ENCODE measurements around the gene PKP3. TPM values are rescaled to one million over a fixed set of nuclear protein-coding genes. Genes with fewer than 3 reads are reported as not detected.

Gene PKP3
- total RNA-seq, 2 experiments from 2014 or later, result not detected

Small RNA genes lying within 50 kb of the gene (small RNA-seq; reads per million reads assigned to genes)
- not detected for gene RN7SL838P

Other genes starting within 250 kb of the PKP3 start
- gene SCGB1C1, start 201.1 kb upstream of the PKP3 start, total RNA-seq (2014; rRNA removed; shearing (Covaris generic)), result not detected in 2 replicates
- not detected in 2 replicates for gene SCGB1C1, start 201.1 kb upstream of the PKP3 start, total RNA-seq (2022)
- gene BET1L, start 186.8 kb upstream of the PKP3 start, total RNA-seq (2014; rRNA removed; shearing (Covaris generic)), result 12.3 and 16.2 TPM in 2 replicates
- 45.5 and 47.4 TPM in 2 replicates for gene BET1L, start 186.8 kb upstream of the PKP3 start, total RNA-seq (2022)
- 125 and 136 TPM in 2 replicates for gene RIC8A, start 186.5 kb upstream of the PKP3 start, total RNA-seq (2014; rRNA removed; shearing (Covaris generic))
- 92.0 and 97.6 TPM in 2 replicates for gene RIC8A, start 186.5 kb upstream of the PKP3 start, total RNA-seq (2022)
- 8.5 and 10.3 TPM in 2 replicates for gene SIRT3, start 157.9 kb upstream of the PKP3 start, total RNA-seq (2014; rRNA removed; shearing (Covaris generic))
- 18.5 and 21.0 TPM in 2 replicates for gene SIRT3, start 157.9 kb upstream of the PKP3 start, total RNA-seq (2022)
- gene PSMD13, start 157.2 kb upstream of the PKP3 start, total RNA-seq (2014; rRNA removed; shearing (Covaris generic)), result 146 and 156 TPM in 2 replicates
- 134 and 154 TPM in 2 replicates for gene PSMD13, start 157.2 kb upstream of the PKP3 start, total RNA-seq (2022)
- gene NLRP6, start 115.8 kb upstream of the PKP3 start, total RNA-seq (2014; rRNA removed; shearing (Covaris generic)), result 0.25 and 0.39 TPM in 2 replicates
- gene NLRP6, start 115.8 kb upstream of the PKP3 start, total RNA-seq (2022), result 0.65 and 2.0 TPM in 2 replicates
- 6.3 and 7.0 TPM in 2 replicates for gene PGGHG, start 105.1 kb upstream of the PKP3 start, total RNA-seq (2014; rRNA removed; shearing (Covaris generic))
- gene PGGHG, start 105.1 kb upstream of the PKP3 start, total RNA-seq (2022), result 0.93 and 1.2 TPM in 2 replicates
- not detected in 2 replicates for gene IFITM5, start 94.7 kb upstream of the PKP3 start, total RNA-seq (2014; rRNA removed; shearing (Covaris generic))
- not detected in 2 replicates for gene IFITM5, start 94.7 kb upstream of the PKP3 start, total RNA-seq (2022)
- 9.5 and 22.1 TPM in 2 replicates for gene IFITM2, start 86.4 kb upstream of the PKP3 start, total RNA-seq (2014; rRNA removed; shearing (Covaris generic))
- gene IFITM2, start 86.4 kb upstream of the PKP3 start, total RNA-seq (2022), result 110 and 117 TPM in 2 replicates
- gene IFITM1, start 80.2 kb upstream of the PKP3 start, total RNA-seq (2014; rRNA removed; shearing (Covaris generic)), result 30.3 and 36.4 TPM in 2 replicates
- gene IFITM1, start 80.2 kb upstream of the PKP3 start, total RNA-seq (2022), result 72.4 TPM in 2 replicates
- gene IFITM3, start 73.3 kb upstream of the PKP3 start, total RNA-seq (2014; rRNA removed; shearing (Covaris generic)), result 0.95 and 1.5 TPM in 2 replicates
- gene IFITM3, start 73.3 kb upstream of the PKP3 start, total RNA-seq (2022), result 1.5 and 2.2 TPM in 2 replicates
- not detected in 2 replicates for gene B4GALNT4, start 24.7 kb upstream of the PKP3 start, total RNA-seq (2014; rRNA removed; shearing (Covaris generic))
- not detected in 2 replicates for gene B4GALNT4, start 24.7 kb upstream of the PKP3 start, total RNA-seq (2022)
- gene SIGIRR, start 20.8 kb downstream of the PKP3 start, total RNA-seq (2014; rRNA removed; shearing (Covaris generic)), result 36.9 and 57.2 TPM in 2 replicates
- 25.3 and 29.2 TPM in 2 replicates for gene SIGIRR, start 20.8 kb downstream of the PKP3 start, total RNA-seq (2022)
- 22.2 and 25.7 TPM in 2 replicates for gene ANO9, start 47.8 kb downstream of the PKP3 start, total RNA-seq (2014; rRNA removed; shearing (Covaris generic))
- gene ANO9, start 47.8 kb downstream of the PKP3 start, total RNA-seq (2022), result 27.6 and 28.2 TPM in 2 replicates
- gene PTDSS2, start 56.1 kb downstream of the PKP3 start, total RNA-seq (2014; rRNA removed; shearing (Covaris generic)), result 19.6 and 27.8 TPM in 2 replicates
- 30.3 and 32.7 TPM in 2 replicates for gene PTDSS2, start 56.1 kb downstream of the PKP3 start, total RNA-seq (2022)
- gene RNH1, start 113.0 kb downstream of the PKP3 start, total RNA-seq (2014; rRNA removed; shearing (Covaris generic)), result 57.1 and 65.7 TPM in 2 replicates
- gene RNH1, start 113.0 kb downstream of the PKP3 start, total RNA-seq (2022), result 48.8 and 65.5 TPM in 2 replicates
- gene HRAS, start 141.4 kb downstream of the PKP3 start, total RNA-seq (2014; rRNA removed; shearing (Covaris generic)), result 53.0 and 67.8 TPM in 2 replicates
- gene HRAS, start 141.4 kb downstream of the PKP3 start, total RNA-seq (2022), result 40.1 and 46.9 TPM in 2 replicates
- gene LRRC56, start 143.3 kb downstream of the PKP3 start, total RNA-seq (2014; rRNA removed; shearing (Covaris generic)), result 1.2 and 1.6 TPM in 2 replicates
- 1.5 and 2.5 TPM in 2 replicates for gene LRRC56, start 143.3 kb downstream of the PKP3 start, total RNA-seq (2022)
- gene LMNTD2, start 166.5 kb downstream of the PKP3 start, total RNA-seq (2014; rRNA removed; shearing (Covaris generic)), result 4.7 and 7.5 TPM in 2 replicates
- 16.9 and 17.7 TPM in 2 replicates for gene LMNTD2, start 166.5 kb downstream of the PKP3 start, total RNA-seq (2022)
- gene RASSF7, start 166.8 kb downstream of the PKP3 start, total RNA-seq (2014; rRNA removed; shearing (Covaris generic)), result 18.0 and 22.1 TPM in 2 replicates
- 11.8 and 15.1 TPM in 2 replicates for gene RASSF7, start 166.8 kb downstream of the PKP3 start, total RNA-seq (2022)
- gene PHRF1, start 182.3 kb downstream of the PKP3 start, total RNA-seq (2014; rRNA removed; shearing (Covaris generic)), result 23.3 and 25.6 TPM in 2 replicates
- 43.8 and 45.4 TPM in 2 replicates for gene PHRF1, start 182.3 kb downstream of the PKP3 start, total RNA-seq (2022)
- 18.7 and 20.9 TPM in 2 replicates for gene IRF7, start 221.7 kb downstream of the PKP3 start, total RNA-seq (2014; rRNA removed; shearing (Covaris generic))
- gene IRF7, start 221.7 kb downstream of the PKP3 start, total RNA-seq (2022), result 15.8 and 16.6 TPM in 2 replicates
- not detected in 2 replicates for gene CDHR5, start 230.7 kb downstream of the PKP3 start, total RNA-seq (2014; rRNA removed; shearing (Covaris generic))
- gene CDHR5, start 230.7 kb downstream of the PKP3 start, total RNA-seq (2022), result not detected in 2 replicates
- gene SCT, start 233.0 kb downstream of the PKP3 start, total RNA-seq (2014; rRNA removed; shearing (Covaris generic)), result not detected in 2 replicates
- gene SCT, start 233.0 kb downstream of the PKP3 start, total RNA-seq (2022), result not detected in 2 replicates
- gene DRD4, start 243.1 kb downstream of the PKP3 start, total RNA-seq (2014; rRNA removed; shearing (Covaris generic)), result 0.16 and 2.2 TPM in 2 replicates
- gene DRD4, start 243.1 kb downstream of the PKP3 start, total RNA-seq (2022), result 3.1 and 3.5 TPM in 2 replicates